ENCODE data around the gene LUM. TPM values are rescaled to one million over a fixed set of nuclear protein-coding genes. Genes with fewer than 3 reads are reported as not detected.

LUM gene
- total RNA-seq, 1 experiment from 2014 or later: not detected

GRCh38 chr12:91109148-91109564 is 2.1 kb downstream of the LUM start:
- intact Hi-C loops (cut with micrococcal nuclease; ENCODE audit: unreplicated experiment): loop anchor here (1.0 to 5.0 kb wide), 2 partner anchors 131 to 218 kb away; no protein-coding TSS in a partner anchor
- no TSS peak for BruUV-seq (replicated peaks)
- Histone ChIP-seq H3K36me3 (ENCODE audit: insufficient read depth, low read length, poor library complexity, severe bottlenecking) (no peaks in the 10 kb centered on the region), H3K4me1 (ENCODE audit: insufficient read depth, low read length, poor library complexity, severe bottlenecking) (no peaks in the 10 kb centered on the region), H3K27ac (ENCODE audit: low read depth, low read length, poor library complexity, severe bottlenecking) (no peak overlapping the region), H3K9me3 (ENCODE audit: low read depth, low read length, poor library complexity, severe bottlenecking) (no peaks in the 10 kb centered on the region), H3K27me3 (replicated peaks; ENCODE audit: insufficient read depth, low read depth, low read length, poor library complexity) (no peaks in the 10 kb centered on the region), H3K4me3 (ENCODE audit: low read depth, low read length, poor library complexity, severe bottlenecking) (no peak overlapping the region)
- peak; percentile 64 for DNase-seq (ENCODE audit: low spot score)
- TF ChIP-seq EZH2 (IDR thresholded peaks at IDR 0.05; ENCODE audit: borderline replicate concordance, low read depth, low read length, poor library complexity, severe bottlenecking) (no peak), CTCF (conservative IDR thresholded peaks at IDR 0.05; ENCODE audit: low read depth, low read length) (peak; percentile 86)
- CTCF ChIA-PET: interaction anchor here (0.6 to 1.0 kb wide), 2 partner anchors 217 to 224 kb away, joined by 3 read pairs; no protein-coding TSS in a partner anchor
- POLR2A ChIA-PET (ENCODE audit: low non-redundant PET): no interaction called here

GRCh38 chr12:91108196-91108755 is 3.0 kb downstream of the LUM start:
- no TSS peak for BruUV-seq (replicated peaks)
- POLR2A ChIA-PET (ENCODE audit: low non-redundant PET): no interaction called here
- no peaks in the 10 kb centered on the region for H3K27me3 ChIP-seq (replicated peaks; ENCODE audit: insufficient read depth, low read depth, low read length, poor library complexity)
- H3K4me1 ChIP-seq (ENCODE audit: insufficient read depth, low read length, poor library complexity, severe bottlenecking): no peaks in the 10 kb centered on the region
- H3K4me3 ChIP-seq (ENCODE audit: low read depth, low read length, poor library complexity, severe bottlenecking): no peak overlapping the region
- H3K36me3 ChIP-seq (ENCODE audit: insufficient read depth, low read length, poor library complexity, severe bottlenecking): no peaks in the 10 kb centered on the region
- no peak for DNase-seq (ENCODE audit: low spot score)
- H3K9me3 ChIP-seq (ENCODE audit: low read depth, low read length, poor library complexity, severe bottlenecking): no peaks in the 10 kb centered on the region
- TF ChIP-seq EZH2 (IDR thresholded peaks at IDR 0.05; ENCODE audit: borderline replicate concordance, low read depth, low read length, poor library complexity, severe bottlenecking) (no peak), CTCF (conservative IDR thresholded peaks at IDR 0.05; ENCODE audit: low read depth, low read length) (no peak)
- CTCF ChIA-PET: interaction anchor here (0.6 to 1.0 kb wide), 2 partner anchors 218 to 225 kb away, joined by 3 read pairs; no protein-coding TSS in a partner anchor
- H3K27ac ChIP-seq (ENCODE audit: low read depth, low read length, poor library complexity, severe bottlenecking): no peak overlapping the region
- intact Hi-C loops (cut with micrococcal nuclease; ENCODE audit: unreplicated experiment): loop anchor here (5.0 kb wide), 1 partner anchor 219 kb away; no protein-coding TSS in a partner anchor

GRCh38 chr12:91106283-91106682 is 5.0 kb downstream of the LUM start:
- POLR2A ChIA-PET (ENCODE audit: low non-redundant PET): no interaction called here
- CTCF ChIA-PET: no interaction called here
- no peak overlapping the region for H3K4me3 ChIP-seq (ENCODE audit: low read depth, low read length, poor library complexity, severe bottlenecking)
- no peaks in the 10 kb centered on the region for H3K27me3 ChIP-seq (replicated peaks; ENCODE audit: insufficient read depth, low read depth, low read length, poor library complexity)
- BruUV-seq (replicated peaks): no TSS peak
- no peaks in the 10 kb centered on the region for H3K4me1 ChIP-seq (ENCODE audit: insufficient read depth, low read length, poor library complexity, severe bottlenecking)
- no peak overlapping the region for H3K27ac ChIP-seq (ENCODE audit: low read depth, low read length, poor library complexity, severe bottlenecking)
- DNase-seq (ENCODE audit: low spot score): no peak
- intact Hi-C loops (cut with micrococcal nuclease; ENCODE audit: unreplicated experiment): loop anchor here (5.0 kb wide), 1 partner anchor 221 kb away; no protein-coding TSS in a partner anchor
- no peaks in the 10 kb centered on the region for H3K36me3 ChIP-seq (ENCODE audit: insufficient read depth, low read length, poor library complexity, severe bottlenecking)
- no peaks in the 10 kb centered on the region for H3K9me3 ChIP-seq (ENCODE audit: low read depth, low read length, poor library complexity, severe bottlenecking)
- TF ChIP-seq EZH2 (IDR thresholded peaks at IDR 0.05; ENCODE audit: borderline replicate concordance, low read depth, low read length, poor library complexity, severe bottlenecking) (no peak), CTCF (conservative IDR thresholded peaks at IDR 0.05; ENCODE audit: low read depth, low read length) (no peak)
